Suppressor macrophage treated with lipopolysaccharide for 1 hour (primary cell): ENCODE results near the gene PTEN.

Source experiments
- DNase-seq, 3 donors: peaks; one replicate each; pipeline ENCODE4 v3.0.0-alpha.2; 2020 to 2022

The PTEN gene

GRCh38 chr10:87925570-87925969 lies 62.1 kb downstream of the PTEN start:
- no peak for DNase-seq

- DNase-seq, result no peak
These were observed 63.7 kb downstream of the PTEN start for GRCh38 chr10:87927091-87927490.

GRCh38 chr10:87928996-87929395 lies 65.6 kb downstream of the PTEN start:
- peak in 1 of 3 donors; percentile 27 for DNase-seq

- no peak for DNase-seq
These were observed 66.7 kb downstream of the PTEN start for GRCh38 chr10:87930141-87930540.

GRCh38 chr10:87930934-87931835 lies 67.8 kb downstream of the PTEN start:
- DNase-seq, result no peak

- DNase-seq, result no peak
These were observed 68.4 kb downstream of the PTEN start for GRCh38 chr10:87931836-87932230.

- peak; percentile 31 to 68 (median 67) for DNase-seq
These were observed 72.1 kb downstream of the PTEN start for GRCh38 chr10:87935290-87936141.

GRCh38 chr10:87940210-87940609 lies 76.8 kb downstream of the PTEN start:
- DNase-seq, result no peak

GRCh38 chr10:87942884-87943527 lies 79.6 kb downstream of the PTEN start:
- no peak for DNase-seq

GRCh38 chr10:87945984-87946383 lies 82.6 kb downstream of the PTEN start:
- no peak for DNase-seq

- no peak for DNase-seq
These were observed 89.2 kb downstream of the PTEN start for GRCh38 chr10:87952612-87953011.

GRCh38 chr10:87956055-87956454 lies 92.6 kb downstream of the PTEN start:
- DNase-seq, result no peak

GRCh38 chr10:87957702-87958101 lies 94.3 kb downstream of the PTEN start:
- DNase-seq, result no peak

GRCh38 chr10:87960230-87960629 lies 96.8 kb downstream of the PTEN start:
- DNase-seq, result no peak

- DNase-seq, result no peak
These were observed 97.9 kb downstream of the PTEN start for GRCh38 chr10:87961314-87961713.

- no peak for DNase-seq
These were observed 103.0 kb downstream of the PTEN start for GRCh38 chr10:87966459-87966858.

GRCh38 chr10:87973635-87974034 lies 110.2 kb downstream of the PTEN start:
- no peak for DNase-seq

- no peak for DNase-seq
These were observed 110.7 kb downstream of the PTEN start for GRCh38 chr10:87974130-87974529.

GRCh38 chr10:87974769-87975168 lies 111.3 kb downstream of the PTEN start:
- DNase-seq, result no peak

- DNase-seq, result peak; percentile 69 to 86 (median 85)
These were observed 112.8 kb downstream of the PTEN start for GRCh38 chr10:87976101-87976743.

GRCh38 chr10:87978166-87978565 lies 114.7 kb downstream of the PTEN start:
- DNase-seq, result no peak

GRCh38 chr10:87979847-87980246 lies 116.4 kb downstream of the PTEN start:
- peak in 2 of 3 donors; percentile 14 to 38 for DNase-seq

GRCh38 chr10:87983716-87984115 lies 120.3 kb downstream of the PTEN start:
- DNase-seq, result no peak
